Hepatocyte (in vitro differentiated cells): ENCODE measurements around the gene MAD2L1BP.

Experiments used
- EZH2 ChIP-seq: fragments of 200-600 bp; sonication (generic); IDR thresholded peaks from 2 replicates; pipeline ENCODE4 v1.6.1; 2016; ENCODE audit warnings: antibody characterized with exemption, mild to moderate bottlenecking, borderline replicate concordance
- TF ChIP-seq, protein P1 (sequence below): fragments of 200-600 bp; sonication (generic); IDR thresholded peaks from 2 replicates; pipeline ENCODE4 v1.5.1; 2016; ENCODE audit warnings: antibody characterized with exemption, mild to moderate bottlenecking; ENCODE audit not compliant: poor library complexity

DNA sequence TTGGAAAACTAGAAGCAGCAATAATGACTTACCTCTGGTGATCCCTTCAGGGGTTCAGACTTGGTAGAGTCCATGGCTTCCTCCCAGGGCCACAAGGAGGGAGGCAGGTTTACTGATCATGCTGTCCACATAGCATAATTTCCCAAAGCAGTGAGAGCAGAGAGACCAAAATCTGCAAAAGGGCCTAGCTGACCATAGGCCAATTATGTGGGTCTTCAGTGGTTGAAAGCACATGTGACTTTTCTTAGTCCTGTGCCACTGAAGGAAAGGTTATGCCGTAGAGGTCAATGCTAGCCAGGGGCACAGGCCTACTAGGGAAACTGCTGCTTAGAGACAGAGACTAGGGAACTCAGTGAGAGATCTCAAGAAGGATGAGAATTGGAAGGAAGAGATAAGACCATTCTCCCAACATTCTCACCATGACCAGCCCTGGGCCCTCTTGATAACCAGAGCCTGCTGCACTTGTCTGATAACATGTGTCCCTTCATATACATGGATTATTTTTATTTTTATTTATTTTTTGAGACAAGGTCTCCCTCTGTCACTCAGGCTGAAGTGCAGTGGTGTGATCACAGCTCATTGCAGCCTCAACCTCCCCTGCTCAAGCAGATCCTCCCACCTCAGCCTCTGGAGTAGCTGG, 4.5 kb upstream of the MAD2L1BP start:
- TF ChIP-seq, protein P1, sequence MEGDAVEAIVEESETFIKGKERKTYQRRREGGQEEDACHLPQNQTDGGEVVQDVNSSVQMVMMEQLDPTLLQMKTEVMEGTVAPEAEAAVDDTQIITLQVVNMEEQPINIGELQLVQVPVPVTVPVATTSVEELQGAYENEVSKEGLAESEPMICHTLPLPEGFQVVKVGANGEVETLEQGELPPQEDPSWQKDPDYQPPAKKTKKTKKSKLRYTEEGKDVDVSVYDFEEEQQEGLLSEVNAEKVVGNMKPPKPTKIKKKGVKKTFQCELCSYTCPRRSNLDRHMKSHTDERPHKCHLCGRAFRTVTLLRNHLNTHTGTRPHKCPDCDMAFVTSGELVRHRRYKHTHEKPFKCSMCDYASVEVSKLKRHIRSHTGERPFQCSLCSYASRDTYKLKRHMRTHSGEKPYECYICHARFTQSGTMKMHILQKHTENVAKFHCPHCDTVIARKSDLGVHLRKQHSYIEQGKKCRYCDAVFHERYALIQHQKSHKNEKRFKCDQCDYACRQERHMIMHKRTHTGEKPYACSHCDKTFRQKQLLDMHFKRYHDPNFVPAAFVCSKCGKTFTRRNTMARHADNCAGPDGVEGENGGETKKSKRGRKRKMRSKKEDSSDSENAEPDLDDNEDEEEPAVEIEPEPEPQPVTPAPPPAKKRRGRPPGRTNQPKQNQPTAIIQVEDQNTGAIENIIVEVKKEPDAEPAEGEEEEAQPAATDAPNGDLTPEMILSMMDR: no peak
- TF ChIP-seq EZH2: no peak
